Astrocyte (in vitro differentiated cells and primary cell): ENCODE data around the gene RAD52. TPM values are rescaled to one million over a fixed set of nuclear protein-coding genes. Genes with fewer than 3 reads are reported as not detected.
A peak's percentile ranks its signal among the peaks of the same experiment; 100 is the strongest.

ENCODE experiments used
- DNase-seq: peaks from one replicate; pipeline ENCODE4 v3.0.0-alpha.2; 2010; ENCODE audit warnings: low read depth
- FAIRE-seq: peaks from 2 replicates; lab custom pipeline; 2011; peaks lifted over from hg19 to GRCh38; lab: Jason Lieb, UNC
- H2AFZ ChIP-seq: 2 replicates; pipeline ENCODE4 v1.6.0; 2012; ENCODE audit warnings: low read depth, low read length, inconsistent platforms
- H3K27ac ChIP-seq: 2 replicates; pipeline ENCODE4 v1.5.1; 2011; ENCODE audit warnings: low read depth, low read length, inconsistent platforms
- H3K27me3 ChIP-seq: 2 replicates; pipeline ENCODE4 v1.6.0; 2011; ENCODE audit warnings: low read length, inconsistent platforms; ENCODE audit not compliant: insufficient read depth
- H3K36me3 ChIP-seq: 2 replicates; pipeline ENCODE4 v1.5.1; 2011; ENCODE audit warnings: low read length, inconsistent platforms; ENCODE audit not compliant: insufficient read depth
- H3K4me1 ChIP-seq: 2 replicates; pipeline ENCODE4 v1.5.1; 2011; ENCODE audit warnings: low read length, inconsistent platforms; ENCODE audit not compliant: insufficient read depth
- H3K4me2 ChIP-seq: 2 replicates; pipeline ENCODE4 v1.6.0; 2012; ENCODE audit warnings: low read length, inconsistent platforms
- H3K4me3 ChIP-seq: 2 replicates; pipeline ENCODE4 v1.5.1; 2011; ENCODE audit warnings: low read depth, mild to moderate bottlenecking, low read length, inconsistent platforms; ENCODE audit not compliant: insufficient read depth
- H3K79me2 ChIP-seq: 2 replicates; pipeline ENCODE4 v1.6.0; 2012; ENCODE audit warnings: mild to moderate bottlenecking, low read length, inconsistent platforms; ENCODE audit not compliant: insufficient read depth
- H3K9ac ChIP-seq: 2 replicates; pipeline ENCODE4 v1.6.0; 2012; ENCODE audit warnings: mild to moderate bottlenecking, low read length, inconsistent platforms
- H3K9me3 ChIP-seq: 2 replicates; pipeline ENCODE4 v1.5.1; 2012; ENCODE audit warnings: low read depth, mild to moderate bottlenecking, low read length, inconsistent platforms; ENCODE audit not compliant: insufficient read depth
- H4K20me1 ChIP-seq: 2 replicates; pipeline ENCODE4 v1.6.0; 2012; ENCODE audit warnings: low read length, inconsistent platforms; ENCODE audit not compliant: insufficient read depth
- H3K27ac Mint-ChIP-seq: one replicate; pipeline ENCODE4 v1.8.0; 2021; ENCODE audit warnings: mild to moderate bottlenecking, mixed read lengths; ENCODE audit not compliant: unreplicated experiment
- H3K27me3 Mint-ChIP-seq: one replicate; pipeline ENCODE4 v1.8.0; 2021; ENCODE audit warnings: low read depth, mixed read lengths; ENCODE audit not compliant: unreplicated experiment
- H3K36me3 Mint-ChIP-seq: one replicate; pipeline ENCODE4 v1.8.0; 2021; ENCODE audit warnings: low read depth, mixed read lengths; ENCODE audit not compliant: unreplicated experiment
- H3K4me1 Mint-ChIP-seq: one replicate; pipeline ENCODE4 v1.8.0; 2021; ENCODE audit warnings: low read depth, mixed read lengths; ENCODE audit not compliant: unreplicated experiment
- H3K4me3 Mint-ChIP-seq: one replicate; pipeline ENCODE4 v1.8.0; 2021; ENCODE audit warnings: mild to moderate bottlenecking, moderate library complexity, mixed read lengths; ENCODE audit not compliant: unreplicated experiment
- H3K9me3 Mint-ChIP-seq: one replicate; pipeline ENCODE4 v1.8.0; 2021; ENCODE audit warnings: mild to moderate bottlenecking, mixed read lengths; ENCODE audit not compliant: unreplicated experiment
- EZH2 ChIP-seq: IDR thresholded peaks from 2 replicates; pipeline ENCODE4 v1.6.1; 2012; ENCODE audit warnings: mild to moderate bottlenecking, low read length, inconsistent platforms; ENCODE audit not compliant: insufficient read depth
- total RNA-seq: library from RNA; stranded (reverse); gene quantifications from 2 replicates; pipeline ENCODE4 v1.2.1, GENCODE V29; 2021
- TF ChIP-seq, protein P1 (sequence below): IDR thresholded peaks from 2 replicates; pipeline ENCODE4 v1.5.1; 2011; ENCODE audit warnings: low read depth, mild to moderate bottlenecking, inconsistent platforms, low read length, moderate library complexity; ENCODE audit not compliant: insufficient read depth

The RAD52 gene
- total RNA-seq, 1 donor from 2014 or later = 11.7 TPM

DNA sequence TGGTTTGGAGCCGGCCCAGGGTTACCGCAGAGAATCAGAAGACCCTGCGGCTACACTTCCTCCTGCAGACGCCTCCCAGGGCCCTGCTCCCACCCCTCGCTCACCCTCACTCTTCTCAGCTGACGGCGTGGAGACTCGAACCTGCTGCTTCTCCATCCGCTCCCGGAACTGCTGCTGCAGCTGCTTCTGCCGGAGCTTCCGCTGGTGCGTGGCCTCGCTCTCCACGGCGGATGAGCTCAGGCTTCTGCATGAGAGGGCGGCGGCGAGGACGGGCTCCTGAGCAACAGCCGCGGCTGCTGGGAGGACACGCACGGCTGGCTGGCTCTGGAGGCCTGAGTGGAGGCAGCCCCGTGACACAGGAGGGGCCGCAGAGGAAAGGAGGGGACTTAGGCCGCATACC lies 33.3 kb downstream of the RAD52 start:
- DNase-seq (no peak), FAIRE-seq (no peak)

DNA sequence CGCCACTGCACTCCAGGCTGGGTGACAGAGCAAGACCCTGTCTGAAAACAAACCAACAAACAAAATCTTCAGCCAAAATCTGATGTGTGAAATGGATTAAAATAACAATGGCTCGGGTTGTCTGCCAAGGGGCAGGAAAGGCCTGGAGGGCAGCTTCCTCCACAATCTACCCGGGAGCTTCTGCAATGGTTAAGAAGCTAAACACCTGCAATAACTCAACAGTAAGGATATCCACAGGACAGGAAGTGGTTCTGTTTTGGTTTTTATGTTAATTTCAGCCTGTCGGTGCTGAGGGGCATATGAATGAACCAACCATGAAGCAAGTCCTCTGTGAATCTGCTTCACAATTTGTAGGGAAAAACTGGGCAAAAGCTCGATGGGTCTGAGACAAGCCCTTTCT lies 34.4 kb downstream of the RAD52 start:
- no peak for TF ChIP-seq EZH2
- TF ChIP-seq, protein P1, sequence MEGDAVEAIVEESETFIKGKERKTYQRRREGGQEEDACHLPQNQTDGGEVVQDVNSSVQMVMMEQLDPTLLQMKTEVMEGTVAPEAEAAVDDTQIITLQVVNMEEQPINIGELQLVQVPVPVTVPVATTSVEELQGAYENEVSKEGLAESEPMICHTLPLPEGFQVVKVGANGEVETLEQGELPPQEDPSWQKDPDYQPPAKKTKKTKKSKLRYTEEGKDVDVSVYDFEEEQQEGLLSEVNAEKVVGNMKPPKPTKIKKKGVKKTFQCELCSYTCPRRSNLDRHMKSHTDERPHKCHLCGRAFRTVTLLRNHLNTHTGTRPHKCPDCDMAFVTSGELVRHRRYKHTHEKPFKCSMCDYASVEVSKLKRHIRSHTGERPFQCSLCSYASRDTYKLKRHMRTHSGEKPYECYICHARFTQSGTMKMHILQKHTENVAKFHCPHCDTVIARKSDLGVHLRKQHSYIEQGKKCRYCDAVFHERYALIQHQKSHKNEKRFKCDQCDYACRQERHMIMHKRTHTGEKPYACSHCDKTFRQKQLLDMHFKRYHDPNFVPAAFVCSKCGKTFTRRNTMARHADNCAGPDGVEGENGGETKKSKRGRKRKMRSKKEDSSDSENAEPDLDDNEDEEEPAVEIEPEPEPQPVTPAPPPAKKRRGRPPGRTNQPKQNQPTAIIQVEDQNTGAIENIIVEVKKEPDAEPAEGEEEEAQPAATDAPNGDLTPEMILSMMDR = no peak
- H3K4me2 ChIP-seq = no peak overlapping the region
- peaks cover 25% of the 10 kb centered on the region for H3K36me3 Mint-ChIP-seq
- peaks cover 20% of the 10 kb centered on the region for H3K4me1 ChIP-seq
- no peak for DNase-seq
- peaks cover 27% of the 10 kb centered on the region for H3K36me3 ChIP-seq
- H3K9me3 Mint-ChIP-seq = peaks cover 2% of the 10 kb centered on the region
- H4K20me1 ChIP-seq = peaks cover 6% of the 10 kb centered on the region
- H3K27ac Mint-ChIP-seq = peak overlapping the region; percentile 94
- H3K4me3 Mint-ChIP-seq = no peak overlapping the region
- H3K9ac ChIP-seq = peak overlapping the region; percentile 74
- H3K27me3 Mint-ChIP-seq = no peaks in the 10 kb centered on the region
- FAIRE-seq = no peak
- H3K9me3 ChIP-seq = no peaks in the 10 kb centered on the region
- H3K4me1 Mint-ChIP-seq = peaks cover 18% of the 10 kb centered on the region
- H3K27me3 ChIP-seq = no peaks in the 10 kb centered on the region
- H3K79me2 ChIP-seq = peaks cover 2% of the 10 kb centered on the region
- H2AFZ ChIP-seq = no peak overlapping the region
- H3K4me3 ChIP-seq = no peak overlapping the region
- H3K27ac ChIP-seq = peak overlapping the region; percentile 82

More for the DNA sequence above, 33.3 kb downstream of the RAD52 start:
- no peak overlapping the region for H3K4me2 ChIP-seq
- peaks cover 29% of the 10 kb centered on the region for H3K36me3 Mint-ChIP-seq
- H3K4me3 ChIP-seq = no peak overlapping the region
- H3K27me3 Mint-ChIP-seq = no peaks in the 10 kb centered on the region
- H3K9me3 Mint-ChIP-seq = peaks cover 2% of the 10 kb centered on the region
- H3K27ac ChIP-seq = no peak overlapping the region
- no peaks in the 10 kb centered on the region for H3K9me3 ChIP-seq
- peaks cover 2% of the 10 kb centered on the region for H3K79me2 ChIP-seq
- no peaks in the 10 kb centered on the region for H3K27me3 ChIP-seq
- no peak overlapping the region for H3K4me3 Mint-ChIP-seq
- peaks cover 20% of the 10 kb centered on the region for H3K4me1 ChIP-seq
- no peak overlapping the region for H3K9ac ChIP-seq
- H4K20me1 ChIP-seq = peaks cover 5% of the 10 kb centered on the region
- peaks cover 18% of the 10 kb centered on the region for H3K4me1 Mint-ChIP-seq
- TF ChIP-seq, protein P1 = no peak
- no peak for TF ChIP-seq EZH2
- no peak overlapping the region for H2AFZ ChIP-seq
- H3K27ac Mint-ChIP-seq = no peak overlapping the region
- H3K36me3 ChIP-seq = peaks cover 25% of the 10 kb centered on the region

- H3K9me3 Mint-ChIP-seq = peaks cover 2% of the 10 kb centered on the region
- peaks cover 11% of the 10 kb centered on the region for H4K20me1 ChIP-seq
- no peaks in the 10 kb centered on the region for H3K27me3 ChIP-seq
- H3K4me1 Mint-ChIP-seq = peaks cover 18% of the 10 kb centered on the region
- peaks cover 2% of the 10 kb centered on the region for H3K79me2 ChIP-seq
- DNase-seq (peak; percentile 94), FAIRE-seq (peak; percentile 96)
- peak overlapping the region; percentile 94 for H3K27ac Mint-ChIP-seq
- TF ChIP-seq, protein P1 = no peak
- TF ChIP-seq EZH2 = no peak
- peaks cover 20% of the 10 kb centered on the region for H3K4me1 ChIP-seq
- no peaks in the 10 kb centered on the region for H3K27me3 Mint-ChIP-seq
- peak overlapping the region; percentile 82 for H3K27ac ChIP-seq
- H3K4me3 ChIP-seq = no peak overlapping the region
- no peak overlapping the region for H2AFZ ChIP-seq
- peak overlapping the region; percentile 74 for H3K9ac ChIP-seq
- peaks cover 35% of the 10 kb centered on the region for H3K36me3 ChIP-seq
- H3K4me3 Mint-ChIP-seq = peak overlapping the region; percentile 70
- H3K9me3 ChIP-seq = no peaks in the 10 kb centered on the region
- peaks cover 22% of the 10 kb centered on the region for H3K36me3 Mint-ChIP-seq
- peak overlapping the region; percentile 71 for H3K4me2 ChIP-seq
These were observed 35.4 kb downstream of the RAD52 start for GRCh38 chr12:913919-914698.
